GM19035 (cell line): Measurements from ENCODE around the gene ERC2.
"Not testable (repeated sequence)": the region's sequence is repeated elsewhere in the genome, so short reads cannot be mapped to it uniquely, and the experiment has no call there.

Experiments used
- ATAC-seq: cut with Tn5 transposase; IDR thresholded peaks from one replicate; pipeline ENCODE4 v1.9.1; 2021; ENCODE audit not compliant: unreplicated experiment

The ERC2 gene

GRCh38 chr3:55858727-55859126, 609.5 kb downstream of the ERC2 start:
- ATAC-seq, result no peak

GRCh38 chr3:55858302-55858701, 610.0 kb downstream of the ERC2 start:
- no peak for ATAC-seq

GRCh38 chr3:55857633-55858032, 610.6 kb downstream of the ERC2 start:
- no peak for ATAC-seq

- no peak for ATAC-seq
These were observed 613.0 kb downstream of the ERC2 start for GRCh38 chr3:55855311-55855710.

- ATAC-seq, result no peak
These were observed 613.8 kb downstream of the ERC2 start for GRCh38 chr3:55854494-55854893.

- no peak for ATAC-seq
These were observed 615.9 kb downstream of the ERC2 start for GRCh38 chr3:55852326-55852725.

GRCh38 chr3:55842204-55842603, 626.1 kb downstream of the ERC2 start:
- no peak for ATAC-seq

GRCh38 chr3:55831876-55832275, 636.4 kb downstream of the ERC2 start:
- not testable (repeated sequence) for ATAC-seq

- ATAC-seq, result no peak
These were observed 639.6 kb downstream of the ERC2 start for GRCh38 chr3:55828712-55829111.

- ATAC-seq, result no peak
These were observed 640.5 kb downstream of the ERC2 start for GRCh38 chr3:55827786-55828185.

GRCh38 chr3:55826731-55827496, 641.4 kb downstream of the ERC2 start:
- no peak for ATAC-seq

- no peak for ATAC-seq
These were observed 642.2 kb downstream of the ERC2 start for GRCh38 chr3:55826097-55826496.

GRCh38 chr3:55824406-55824805, 643.9 kb downstream of the ERC2 start:
- no peak for ATAC-seq

GRCh38 chr3:55823829-55824228, 644.4 kb downstream of the ERC2 start:
- ATAC-seq, result no peak

GRCh38 chr3:55823001-55823400, 645.3 kb downstream of the ERC2 start:
- no peak for ATAC-seq

GRCh38 chr3:55819005-55819404, 649.3 kb downstream of the ERC2 start:
- ATAC-seq, result no peak

- no peak for ATAC-seq
These were observed 649.8 kb downstream of the ERC2 start for GRCh38 chr3:55818485-55818884.

- no peak for ATAC-seq
These were observed 651.3 kb downstream of the ERC2 start for GRCh38 chr3:55816794-55817576.

- no peak for ATAC-seq
These were observed 653.0 kb downstream of the ERC2 start for GRCh38 chr3:55815262-55815661.

- ATAC-seq, result no peak
These were observed 654.8 kb downstream of the ERC2 start for GRCh38 chr3:55813268-55814097.

- ATAC-seq, result no peak
These were observed 655.8 kb downstream of the ERC2 start for GRCh38 chr3:55812394-55813013.
